Osteoblast (primary cell): ENCODE results near the gene NDFIP2. TPM values are rescaled to one million over a fixed set of nuclear protein-coding genes. Genes with fewer than 3 reads are reported as not detected.

Experiments used
- DNase-seq: peaks from one replicate; pipeline ENCODE4 v3.0.0; 2011; ENCODE audit warnings: low spot score, mixed read lengths; ENCODE audit not compliant: insufficient read length; ENCODE audit errors: missing footprints
- H2AFZ ChIP-seq: 2 replicates; pipeline ENCODE4 v1.6.0; 2011; ENCODE audit warnings: mild to moderate bottlenecking, low read length
- H3K27ac ChIP-seq: 2 replicates; pipeline ENCODE4 v1.5.1; 2011; ENCODE audit warnings: mild to moderate bottlenecking, low read depth, low read length, moderate library complexity
- H3K27me3 ChIP-seq: 2 replicates; pipeline ENCODE4 v1.6.0; 2012; ENCODE audit warnings: mild to moderate bottlenecking, control low read depth, inconsistent platforms, low read length, moderate library complexity; ENCODE audit not compliant: insufficient read depth
- H3K36me3 ChIP-seq: 2 replicates; pipeline ENCODE4 v1.5.1; 2011; ENCODE audit warnings: mild to moderate bottlenecking, low read length, control low read depth, moderate library complexity; ENCODE audit not compliant: insufficient read depth
- H3K4me1 ChIP-seq: 2 replicates; pipeline ENCODE4 v1.5.1; 2011; ENCODE audit warnings: mild to moderate bottlenecking, low read length, control low read depth, moderate library complexity; ENCODE audit not compliant: insufficient read depth
- H3K4me2 ChIP-seq: 2 replicates; pipeline ENCODE4 v1.6.0; 2011; ENCODE audit warnings: mild to moderate bottlenecking, low read length; ENCODE audit not compliant: insufficient read depth
- H3K4me3 ChIP-seq: fragments of 200-600 bp; sonication (generic); 3 replicates; pipeline ENCODE4 v1.5.1; 2012; ENCODE audit warnings: mild to moderate bottlenecking, low read length, inconsistent platforms; ENCODE audit not compliant: insufficient read depth
- H3K79me2 ChIP-seq: 2 replicates; pipeline ENCODE4 v1.6.0; 2012; ENCODE audit warnings: mild to moderate bottlenecking, low read length, control low read depth, inconsistent platforms; ENCODE audit not compliant: insufficient read depth
- H3K9me3 ChIP-seq: 2 replicates; pipeline ENCODE4 v1.5.1; 2011; ENCODE audit warnings: low read depth, low read length, control low read depth
- H4K20me1 ChIP-seq: 2 replicates; pipeline ENCODE4 v1.6.0; 2012; ENCODE audit warnings: mild to moderate bottlenecking, low read length, control low read depth; ENCODE audit not compliant: insufficient read depth
- CTCF ChIP-seq: IDR thresholded peaks from 2 replicates; pipeline ENCODE4 v1.5.1; 2011; ENCODE audit warnings: mild to moderate bottlenecking, low read depth, low read length, moderate library complexity; ENCODE audit errors: extremely low read depth
- total RNA-seq: library from RNA; depleted of rRNA; stranded (reverse); fragments of >200 nt; gene quantifications from 2 replicates; pipeline ENCODE4 v1.2.3, GENCODE V29; 2012

Gene NDFIP2
- total RNA-seq, 1 donor, result 56.5 TPM

- H3K4me3 ChIP-seq, result no peak overlapping the region
- H4K20me1 ChIP-seq, result peaks cover 18% of the 10 kb centered on the region
- H3K4me2 ChIP-seq, result no peak overlapping the region
Observed at GRCh38 chr13:79533781-79534400, 52.9 kb downstream of the NDFIP2 start.

GRCh38 chr13:79534596-79534995 lies 53.6 kb downstream of the NDFIP2 start:
- peak overlapping the region; percentile 1 for H3K27ac ChIP-seq

More at GRCh38 chr13:79533781-79534400, 52.9 kb downstream of the NDFIP2 start:
- Histone ChIP-seq H3K4me1 (peaks cover 15% of the 10 kb centered on the region), H3K27ac (no peak overlapping the region), H3K36me3 (peaks cover 9% of the 10 kb centered on the region), H2AFZ (no peak overlapping the region), H3K27me3 (no peaks in the 10 kb centered on the region), H3K79me2 (peaks cover 26% of the 10 kb centered on the region), H3K9me3 (no peaks in the 10 kb centered on the region)
- no peak for TF ChIP-seq CTCF
- DNase-seq, result peak; percentile 18

GRCh38 chr13:79538757-79539156 lies 57.8 kb downstream of the NDFIP2 start:
- Histone ChIP-seq H3K27me3 (no peaks in the 10 kb centered on the region), H3K4me3 (no peak overlapping the region)

More at GRCh38 chr13:79534596-79534995, 53.6 kb downstream of the NDFIP2 start:
- no peak overlapping the region for H3K4me3 ChIP-seq
- peaks cover 9% of the 10 kb centered on the region for H3K36me3 ChIP-seq
- no peaks in the 10 kb centered on the region for H3K27me3 ChIP-seq
- no peak overlapping the region for H2AFZ ChIP-seq
- H3K4me2 ChIP-seq, result no peak overlapping the region
- TF ChIP-seq CTCF, result no peak
- H3K79me2 ChIP-seq, result peaks cover 25% of the 10 kb centered on the region
- peaks cover 16% of the 10 kb centered on the region for H4K20me1 ChIP-seq
- H3K9me3 ChIP-seq, result no peaks in the 10 kb centered on the region
- DNase-seq, result peak; percentile 4
- H3K4me1 ChIP-seq, result peaks cover 15% of the 10 kb centered on the region

GRCh38 chr13:79540504-79540903 lies 59.5 kb downstream of the NDFIP2 start:
- Histone ChIP-seq H4K20me1 (no peaks in the 10 kb centered on the region), H2AFZ (no peak overlapping the region), H3K36me3 (peaks cover 9% of the 10 kb centered on the region), H3K4me3 (no peak overlapping the region), H3K4me1 (no peaks in the 10 kb centered on the region), H3K27ac (no peak overlapping the region), H3K4me2 (no peak overlapping the region), H3K9me3 (no peaks in the 10 kb centered on the region), H3K27me3 (no peaks in the 10 kb centered on the region), H3K79me2 (no peaks in the 10 kb centered on the region)
- no peak for TF ChIP-seq CTCF
- DNase-seq, result no peak

More at GRCh38 chr13:79538757-79539156, 57.8 kb downstream of the NDFIP2 start:
- Histone ChIP-seq H3K4me1 (peaks cover 13% of the 10 kb centered on the region), H3K27ac (no peak overlapping the region), H3K36me3 (peaks cover 9% of the 10 kb centered on the region), H3K4me2 (no peak overlapping the region), H3K9me3 (no peaks in the 10 kb centered on the region), H2AFZ (no peak overlapping the region), H3K79me2 (peaks cover 4% of the 10 kb centered on the region), H4K20me1 (no peaks in the 10 kb centered on the region)
- no peak for TF ChIP-seq CTCF
- no peak for DNase-seq
